NB4 (cell line): ENCODE measurements around the gene TNFSF13B.

Experiments used
- DNase-seq: peaks from one replicate; pipeline ENCODE4 v3.0.0; 2010; ENCODE audit warnings: low read depth
- H3K4me3 ChIP-seq: one replicate; pipeline ENCODE4 v1.5.1; 2011; ENCODE audit warnings: mild to moderate bottlenecking, low read depth, low read length, moderate library complexity
- CTCF ChIP-seq: IDR thresholded peaks from one replicate; pipeline ENCODE4 v1.5.1; 2012; ENCODE audit warnings: low read depth, low read length
- MAX ChIP-seq: IDR thresholded peaks from 2 replicates; pipeline ENCODE4 v1.6.1; 2011; ENCODE audit warnings: low read depth, low read length
- MYC ChIP-seq: IDR thresholded peaks from 2 replicates; pipeline ENCODE4 v1.6.1; 2011; ENCODE audit warnings: low read depth, low read length
- POLR2A ChIP-seq: IDR thresholded peaks from 2 replicates; pipeline ENCODE4 v1.6.1; 2011; ENCODE audit warnings: mild to moderate bottlenecking; ENCODE audit not compliant: insufficient read length; ENCODE audit errors: extremely low read depth

The TNFSF13B gene

GRCh38 chr13:108276060-108276459 is 6.5 kb downstream of the TNFSF13B start:
- no peak overlapping the region for H3K4me3 ChIP-seq
- no peak for DNase-seq
- TF ChIP-seq POLR2A: no peak
- TF ChIP-seq CTCF: no peak
- no peak for TF ChIP-seq MYC
- no peak for TF ChIP-seq MAX

- H3K4me3 ChIP-seq: no peak overlapping the region
- TF ChIP-seq MAX: no peak
- TF ChIP-seq POLR2A: no peak
- TF ChIP-seq CTCF: no peak
- TF ChIP-seq MYC: no peak
- no peak for DNase-seq
Observed at GRCh38 chr13:108278466-108278865, 8.9 kb downstream of the TNFSF13B start.

- DNase-seq: peak; percentile 42
- no peak overlapping the region for H3K4me3 ChIP-seq
- no peak for TF ChIP-seq POLR2A
- no peak for TF ChIP-seq MAX
- no peak for TF ChIP-seq MYC
- TF ChIP-seq CTCF: no peak
Observed at GRCh38 chr13:108281901-108282300, 12.4 kb downstream of the TNFSF13B start.

GRCh38 chr13:108283110-108283509 is 13.6 kb downstream of the TNFSF13B start:
- no peak overlapping the region for H3K4me3 ChIP-seq

GRCh38 chr13:108288741-108289140 is 19.2 kb downstream of the TNFSF13B start:
- TF ChIP-seq MYC (no peak), POLR2A (no peak), CTCF (no peak), MAX (no peak)
- H3K4me3 ChIP-seq: no peak overlapping the region
- DNase-seq: no peak

More at GRCh38 chr13:108283110-108283509, 13.6 kb downstream of the TNFSF13B start:
- DNase-seq: no peak
- TF ChIP-seq MAX (no peak), CTCF (no peak), MYC (no peak), POLR2A (no peak)

- no peak for TF ChIP-seq CTCF
- TF ChIP-seq MYC: no peak
- no peak for TF ChIP-seq MAX
- TF ChIP-seq POLR2A: no peak
- H3K4me3 ChIP-seq: no peak overlapping the region
Observed at GRCh38 chr13:108289819-108290218, 20.3 kb downstream of the TNFSF13B start.

More at GRCh38 chr13:108289819-108290218, 20.3 kb downstream of the TNFSF13B start:
- DNase-seq: no peak
